Thyroid gland (tissue), 4 donors: ENCODE measurements around the gene DNM2.

ENCODE experiments used
- CTCF ChIP-seq, 6 experiments: fragments of 200-600 bp in 3 of 6; fragments of 450-650 bp in 3 of 6; sonication (generic) in 3 of 6; IDR thresholded peaks; one replicate each; pipeline ENCODE4 v1.5.1; 2016 to 2019; ENCODE audit warnings: antibody characterized with exemption in 6 of 6, mild to moderate bottlenecking in 2 of 6, inconsistent platforms in 1 of 6, moderate library complexity in 1 of 6
- POLR2A ChIP-seq, 2 donors: fragments of 450-650 bp; IDR thresholded peaks; one replicate each; pipeline ENCODE4 v1.6.1; 2017; ENCODE audit warnings: antibody characterized with exemption in 2 of 2, mild to moderate bottlenecking in 2 of 2, moderate library complexity in 1 of 2

- TF ChIP-seq CTCF (IDR thresholded peaks at IDR 0.05) = no peak
- no peak for TF ChIP-seq POLR2A (IDR thresholded peaks at IDR 0.05)
Measured at GRCh38 chr19:10719466-10719961, 1.6 kb downstream of the DNM2 start.
